Kidney epithelial cell (primary cell): Measurements from ENCODE around the gene STUM. TPM values are rescaled to one million over a fixed set of nuclear protein-coding genes. Genes with fewer than 3 reads are reported as not detected.

Experiments used
- DNase-seq: peaks from one replicate; pipeline ENCODE4 v3.0.0-alpha.2; 2010; ENCODE audit warnings: low read depth
- H3K27me3 ChIP-seq: 2 replicates; pipeline ENCODE4 v1.6.0; 2011; ENCODE audit warnings: low read length; ENCODE audit not compliant: control insufficient read depth, insufficient read depth
- H3K36me3 ChIP-seq: 2 replicates; pipeline ENCODE4 v1.5.1; 2011; ENCODE audit warnings: low read length; ENCODE audit not compliant: control insufficient read depth, insufficient read depth
- H3K4me3 ChIP-seq: 2 replicates; pipeline ENCODE4 v1.5.1; 2011; ENCODE audit warnings: low read depth, mild to moderate bottlenecking, control low read depth, low read length
- total RNA-seq: library from RNA; depleted of rRNA; stranded (reverse); fragments of >200 nt; gene quantifications from 2 replicates; pipeline ENCODE4 v1.2.3, GENCODE V29; 2015
- TF ChIP-seq, protein P1 (sequence below): IDR thresholded peaks from 2 replicates; pipeline ENCODE4 v1.5.1; 2011; ENCODE audit warnings: mild to moderate bottlenecking, moderate library complexity, low read length, control low read depth, inconsistent platforms; ENCODE audit not compliant: insufficient read depth, poor library complexity, severe bottlenecking

STUM gene
- total RNA-seq, 1 donor from 2014 or later = 0.04 TPM

DNA sequence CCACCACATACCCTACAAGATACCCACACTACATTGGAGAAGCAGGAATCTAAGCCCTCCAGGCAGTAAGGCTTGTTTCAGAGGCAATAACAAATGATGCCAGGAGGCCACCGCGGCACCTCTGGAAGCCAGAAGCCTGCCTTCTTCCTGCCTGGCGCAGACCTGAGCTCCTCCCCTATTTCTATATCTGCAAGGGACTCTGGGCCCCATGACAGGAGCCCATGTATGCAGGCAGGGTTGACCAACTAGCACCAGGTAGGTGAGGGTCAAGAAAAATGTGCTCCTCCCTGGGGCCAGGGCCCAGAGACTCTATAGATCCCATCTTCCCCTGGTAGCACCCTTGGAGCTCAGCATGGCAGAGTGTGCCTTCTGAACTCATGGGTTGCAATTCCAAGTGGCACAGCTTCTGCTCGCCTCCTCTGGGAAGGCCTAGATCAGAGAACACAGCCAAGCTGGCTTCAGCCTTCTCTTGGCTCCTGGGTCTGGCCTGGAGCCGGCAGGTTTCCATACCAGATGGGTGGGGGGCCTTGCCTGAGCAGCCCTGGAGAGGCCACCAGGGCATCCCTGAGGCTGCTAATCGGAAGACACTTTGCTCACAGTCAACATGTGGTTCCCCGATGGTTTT lies 85.1 kb downstream of the STUM start:
- TF ChIP-seq, protein P1, sequence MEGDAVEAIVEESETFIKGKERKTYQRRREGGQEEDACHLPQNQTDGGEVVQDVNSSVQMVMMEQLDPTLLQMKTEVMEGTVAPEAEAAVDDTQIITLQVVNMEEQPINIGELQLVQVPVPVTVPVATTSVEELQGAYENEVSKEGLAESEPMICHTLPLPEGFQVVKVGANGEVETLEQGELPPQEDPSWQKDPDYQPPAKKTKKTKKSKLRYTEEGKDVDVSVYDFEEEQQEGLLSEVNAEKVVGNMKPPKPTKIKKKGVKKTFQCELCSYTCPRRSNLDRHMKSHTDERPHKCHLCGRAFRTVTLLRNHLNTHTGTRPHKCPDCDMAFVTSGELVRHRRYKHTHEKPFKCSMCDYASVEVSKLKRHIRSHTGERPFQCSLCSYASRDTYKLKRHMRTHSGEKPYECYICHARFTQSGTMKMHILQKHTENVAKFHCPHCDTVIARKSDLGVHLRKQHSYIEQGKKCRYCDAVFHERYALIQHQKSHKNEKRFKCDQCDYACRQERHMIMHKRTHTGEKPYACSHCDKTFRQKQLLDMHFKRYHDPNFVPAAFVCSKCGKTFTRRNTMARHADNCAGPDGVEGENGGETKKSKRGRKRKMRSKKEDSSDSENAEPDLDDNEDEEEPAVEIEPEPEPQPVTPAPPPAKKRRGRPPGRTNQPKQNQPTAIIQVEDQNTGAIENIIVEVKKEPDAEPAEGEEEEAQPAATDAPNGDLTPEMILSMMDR = no peak
- Histone ChIP-seq H3K36me3 (no peaks in the 10 kb centered on the region), H3K27me3 (no peaks in the 10 kb centered on the region), H3K4me3 (no peak overlapping the region)
- no peak for DNase-seq

- H3K4me3 ChIP-seq = no peak overlapping the region
- no peaks in the 10 kb centered on the region for H3K36me3 ChIP-seq
- no peak for DNase-seq
- TF ChIP-seq, protein P1 = peak; percentile 95
- no peaks in the 10 kb centered on the region for H3K27me3 ChIP-seq
Observed at GRCh38 chr1:226634166-226634588, 85.6 kb downstream of the STUM start.

- Histone ChIP-seq H3K27me3 (no peaks in the 10 kb centered on the region), H3K36me3 (no peaks in the 10 kb centered on the region), H3K4me3 (no peak overlapping the region)
- no peak for DNase-seq
- TF ChIP-seq, protein P1 = no peak
Observed at GRCh38 chr1:226634611-226635246, 86.2 kb downstream of the STUM start.

DNA sequence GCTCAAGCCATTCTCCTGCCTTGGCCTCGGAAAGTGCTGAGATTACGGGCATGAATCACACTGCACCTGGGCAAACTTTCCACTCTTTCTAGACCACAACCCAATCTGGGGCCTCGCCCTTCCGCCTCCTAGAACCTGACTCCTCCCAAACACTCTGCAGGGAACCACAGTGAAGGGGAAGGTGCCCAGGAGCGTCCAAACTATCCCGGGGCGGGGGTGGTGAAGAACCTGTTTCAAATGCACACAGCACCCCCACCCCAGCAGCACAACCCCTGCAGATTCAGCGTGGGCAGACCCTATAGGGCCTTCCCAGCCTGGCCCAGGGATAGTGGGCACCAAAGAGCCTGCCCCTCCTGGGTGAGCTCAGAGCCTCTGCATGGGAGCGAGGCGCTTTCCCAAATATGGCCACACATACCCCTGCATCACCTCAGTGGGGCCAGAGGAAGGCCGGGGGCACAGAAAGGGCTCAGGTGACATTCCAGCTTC lies 86.9 kb downstream of the STUM start:
- Histone ChIP-seq H3K27me3 (no peaks in the 10 kb centered on the region), H3K4me3 (no peak overlapping the region), H3K36me3 (no peaks in the 10 kb centered on the region)
- TF ChIP-seq, protein P1 = no peak
- DNase-seq = no peak

DNA sequence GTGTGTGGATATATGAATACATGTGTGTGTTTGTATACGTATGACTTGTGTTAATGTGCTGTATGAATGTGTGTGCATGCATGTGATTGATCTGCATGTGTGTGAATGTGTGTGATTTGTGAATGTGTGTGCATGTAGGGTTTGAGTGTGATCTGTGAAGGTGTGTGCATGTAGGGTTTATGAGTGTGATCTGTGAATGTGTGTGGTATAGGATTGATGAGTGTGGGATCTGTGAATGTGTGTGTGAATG lies 88.2 kb downstream of the STUM start:
- Histone ChIP-seq H3K4me3 (no peak overlapping the region), H3K36me3 (no peaks in the 10 kb centered on the region), H3K27me3 (no peaks in the 10 kb centered on the region)
- DNase-seq = no peak
- TF ChIP-seq, protein P1 = no peak

- no peak for DNase-seq
- Histone ChIP-seq H3K36me3 (no peaks in the 10 kb centered on the region), H3K4me3 (no peak overlapping the region), H3K27me3 (no peaks in the 10 kb centered on the region)
- TF ChIP-seq, protein P1 = peak; percentile 34
Observed at GRCh38 chr1:226637147-226637935, 88.8 kb downstream of the STUM start.
